Measurements from ENCODE around the gene NDUFB4.
A peak's percentile ranks its signal among the peaks of the same experiment; 100 is the strongest.

Gene NDUFB4

DNA sequence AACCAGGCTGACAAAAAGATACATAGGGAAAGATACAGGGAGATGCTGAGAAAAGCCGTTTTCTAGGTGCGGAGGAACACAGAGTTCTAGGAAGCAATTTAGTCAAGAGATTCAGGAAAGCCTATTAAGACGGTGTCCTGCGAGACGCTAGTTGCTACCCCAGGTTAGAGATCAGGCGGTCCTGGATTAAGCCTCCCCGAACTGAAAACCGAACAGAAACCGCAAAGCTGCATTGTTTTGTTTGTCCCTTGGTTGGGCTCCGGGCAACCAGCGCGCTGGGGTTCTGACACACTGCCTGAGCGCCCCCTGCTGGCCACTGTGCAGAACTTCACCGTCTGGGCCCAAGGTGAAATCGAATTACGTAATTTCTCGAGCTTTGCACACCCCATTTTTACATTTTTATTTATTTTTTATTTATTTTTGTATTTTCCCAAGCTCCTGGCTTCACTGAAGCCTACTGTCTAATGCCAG is 37.3 kb upstream of the NDUFB4 start:
- H3K36me3 ChIP-seq (ENCODE audit: control insufficient read depth in 4 of 4, insufficient read depth in 4 of 4, low read length in 3 of 4), result no peaks in the 10 kb centered on the region
- peaks cover 4 to 26% (median 22%) of the 10 kb centered on the region in 4 experiments for H3K4me1 ChIP-seq (ENCODE audit: control extremely low read depth in 1 of 4, control insufficient read depth in 4 of 4, insufficient read depth in 4 of 4, low read length in 3 of 4)
- H3K27ac ChIP-seq (ENCODE audit: insufficient read depth in 1 of 2, low read depth in 1 of 2, low read length in 2 of 2, poor library complexity in 1 of 2, severe bottlenecking in 2 of 2), result peak overlapping the region; percentile 92 to 96
- ChIA-PET POLR2A (interaction anchor here (0.9 to 1.2 kb wide), 3 partner anchors 137 to 315 kb away, joined by 3 to 6 read pairs (median 4); no protein-coding TSS in a partner anchor), CTCF (interaction anchor here (0.7 to 6.6 kb wide), 34 partner anchors 8 to 667 kb away, joined by 3 to 62 read pairs (median 3); partner anchors contain the start of genes HGD and NDUFB4)
- WGBS (ENCODE audit: insufficient coverage), result 0% methylated on average over 10 of the region's 17 CpGs
- no peaks in the 10 kb centered on the region for H3K27me3 ChIP-seq (replicated peaks in 2 of 5; ENCODE audit: control insufficient read depth in 4 of 5, insufficient read depth in 5 of 5, low read length in 4 of 5)
- H3K4me3 ChIP-seq (ENCODE audit: control insufficient read depth in 1 of 7, extremely low read depth in 1 of 7, insufficient read depth in 4 of 7, low read depth in 2 of 7, low read length in 6 of 7), result peak overlapping the region; percentile 8 to 77 (median 63)
- DNase-seq, result peak; percentile 97 to 98 (median 98)
- H3K9me3 ChIP-seq (ENCODE audit: control extremely low read depth in 1 of 5, control insufficient read depth in 4 of 5, insufficient read depth in 2 of 5, low read depth in 1 of 5, low read length in 4 of 5), result no peaks in the 10 kb centered on the region

DNA sequence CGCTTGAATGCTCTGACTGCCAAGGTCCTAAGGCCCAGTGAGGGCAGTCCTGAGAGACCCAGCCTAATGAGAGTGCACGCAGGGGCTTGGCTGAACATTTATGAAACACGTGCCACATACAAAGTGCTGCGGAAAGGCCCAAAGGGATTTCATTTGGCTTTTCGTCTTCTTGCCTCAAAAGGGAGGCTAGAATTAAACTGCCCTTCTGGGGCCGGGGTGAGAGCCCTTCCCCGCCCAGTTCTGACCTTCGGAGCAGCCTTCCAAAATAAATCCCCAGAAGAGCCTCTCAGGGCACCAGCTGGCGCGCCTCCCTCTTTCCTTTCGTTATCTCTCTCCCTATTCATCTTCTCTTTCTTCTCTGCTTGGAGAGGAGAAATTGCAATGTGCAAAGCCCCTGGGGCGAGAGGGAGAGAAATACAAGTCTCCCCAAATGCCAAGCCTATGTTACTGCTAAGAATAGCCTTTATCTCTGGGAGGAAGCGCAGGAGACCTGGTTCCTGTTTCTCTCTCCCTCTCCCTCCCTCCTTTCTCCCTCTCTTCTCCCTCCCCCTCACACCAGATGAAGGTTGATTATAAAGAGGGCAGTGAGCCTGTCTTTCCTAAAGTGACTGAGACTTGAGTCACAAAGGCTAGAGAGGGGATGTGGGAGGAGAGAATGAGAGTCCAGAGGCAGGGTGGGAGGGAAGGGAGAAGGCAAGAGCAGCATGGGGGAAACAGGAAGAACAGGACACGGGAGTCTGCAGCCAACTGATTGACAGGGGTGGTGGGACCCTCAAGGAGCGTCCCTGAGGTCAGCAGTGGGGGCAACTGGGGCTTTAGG is 36.7 kb upstream of the NDUFB4 start:
- Histone ChIP-seq H3K27ac (ENCODE audit: insufficient read depth in 1 of 2, low read depth in 1 of 2, low read length in 2 of 2, poor library complexity in 1 of 2, severe bottlenecking in 2 of 2) (peak overlapping the region; percentile 92 to 96), H3K4me1 (ENCODE audit: control extremely low read depth in 1 of 4, control insufficient read depth in 4 of 4, insufficient read depth in 4 of 4, low read length in 3 of 4) (peaks cover 4 to 26% (median 22%) of the 10 kb centered on the region in 4 experiments), H3K9me3 (ENCODE audit: control extremely low read depth in 1 of 5, control insufficient read depth in 4 of 5, insufficient read depth in 2 of 5, low read depth in 1 of 5, low read length in 4 of 5) (no peaks in the 10 kb centered on the region), H3K36me3 (ENCODE audit: control insufficient read depth in 4 of 4, insufficient read depth in 4 of 4, low read length in 3 of 4) (no peaks in the 10 kb centered on the region), H3K27me3 (replicated peaks in 2 of 5; ENCODE audit: control insufficient read depth in 4 of 5, insufficient read depth in 5 of 5, low read length in 4 of 5) (no peaks in the 10 kb centered on the region), H3K4me3 (ENCODE audit: control insufficient read depth in 1 of 7, extremely low read depth in 1 of 7, insufficient read depth in 4 of 7, low read depth in 2 of 7, low read length in 6 of 7) (peak overlapping the region; percentile 8 to 77 (median 62))
- WGBS (ENCODE audit: insufficient coverage), result 4% methylated on average over 9 of the region's 15 CpGs
- ChIA-PET CTCF (interaction anchor here (0.7 to 6.6 kb wide), 31 partner anchors 8 to 668 kb away, joined by 3 to 62 read pairs (median 4); partner anchors contain the start of genes HGD and NDUFB4), POLR2A (interaction anchor here (0.9 to 1.2 kb wide), 3 partner anchors 138 to 316 kb away, joined by 3 to 6 read pairs (median 4); no protein-coding TSS in a partner anchor)
- peak; percentile 48 to 84 (median 78) for DNase-seq

DNA sequence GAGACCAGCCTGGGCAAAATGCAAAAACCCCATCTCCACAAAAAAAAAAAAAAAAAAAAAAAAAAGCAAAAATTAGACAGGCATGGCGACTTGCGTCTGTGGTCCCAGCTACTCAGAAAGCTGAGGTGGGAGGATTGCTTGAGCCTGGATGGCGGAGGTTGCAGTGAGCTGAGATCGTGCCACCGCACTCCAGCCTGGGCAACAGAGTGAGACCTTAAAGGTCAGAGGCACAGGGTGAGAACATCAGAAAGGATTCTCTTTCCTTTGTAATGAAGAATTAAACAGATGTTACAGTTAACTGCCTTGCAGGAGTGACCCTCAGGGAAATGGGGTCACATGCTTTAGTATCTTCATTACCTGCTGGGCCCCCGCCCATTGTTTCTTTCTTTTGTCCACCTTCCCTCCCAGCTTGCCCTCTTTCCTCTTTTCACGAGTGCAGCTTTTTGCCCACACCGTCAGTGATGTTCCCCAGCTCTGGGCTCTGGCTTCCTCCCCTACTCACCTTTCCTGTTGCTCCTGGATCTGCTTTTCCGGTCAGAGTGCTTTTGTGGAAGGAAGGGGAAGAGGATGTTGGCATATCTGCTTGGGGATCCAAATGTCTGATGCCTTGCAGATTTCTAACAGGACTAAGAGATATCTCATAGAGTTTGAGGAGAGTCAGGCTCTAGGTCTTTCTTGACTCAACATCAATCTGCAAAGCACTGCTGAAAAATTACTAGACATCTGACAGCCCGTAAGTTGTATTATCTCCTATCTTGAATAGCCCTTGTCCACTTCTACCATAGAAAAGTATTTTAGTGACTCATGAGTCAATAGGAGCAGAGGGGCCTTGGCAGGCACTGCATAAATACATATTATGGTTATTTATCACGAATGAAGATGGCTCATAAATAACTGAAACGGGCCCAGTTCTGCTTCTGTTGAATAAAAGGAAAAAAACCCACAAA is 35.6 kb upstream of the NDUFB4 start:
- ChIA-PET POLR2A (interaction anchor here (0.8 kb wide), 1 partner anchor 35 kb away, joined by 8 read pairs; no protein-coding TSS in a partner anchor), CTCF (interaction anchor here (0.6 to 6.6 kb wide), 9 partner anchors 9 to 328 kb away, joined by 3 to 62 read pairs (median 5); partner anchors contain the start of gene NDUFB4)
- 73% methylated on average over 7 of the region's 12 CpGs for WGBS (ENCODE audit: insufficient coverage)

DNA sequence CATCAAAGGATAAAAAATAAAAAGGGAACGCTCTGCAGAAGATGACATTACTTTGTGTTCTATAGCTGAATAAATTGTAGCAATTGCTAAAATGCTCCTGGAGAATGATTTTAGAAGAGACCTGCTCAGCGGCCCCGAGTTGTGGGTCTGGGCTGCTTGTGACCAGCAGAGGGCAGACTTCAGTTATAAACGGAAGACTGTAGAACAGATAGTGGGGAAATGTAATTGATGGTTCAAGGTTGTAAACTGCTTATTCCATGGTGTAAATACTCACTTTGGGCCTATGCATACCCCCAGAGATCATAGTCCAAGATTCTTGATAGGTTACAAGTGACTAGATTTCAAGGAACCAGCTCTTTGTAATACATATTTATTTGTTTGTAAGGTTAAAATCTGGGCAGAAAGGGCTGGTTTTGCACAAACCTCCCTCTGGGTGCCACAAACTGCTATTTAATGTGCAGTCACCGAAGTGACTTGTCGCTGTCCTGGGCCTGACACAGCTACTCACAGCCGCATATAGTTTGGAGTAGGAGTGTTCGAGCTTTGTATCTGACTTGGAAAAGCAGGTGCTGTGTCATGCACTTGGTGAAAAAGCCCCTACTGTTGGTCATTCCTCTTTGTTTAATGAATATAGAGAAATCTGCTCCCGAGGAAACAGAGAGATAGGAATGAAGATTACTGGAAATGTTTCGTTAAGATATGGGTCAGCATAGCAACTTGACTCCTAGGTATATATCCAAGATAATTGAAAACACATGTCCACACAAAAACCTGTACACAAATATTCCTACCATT is 34.7 kb upstream of the NDUFB4 start:
- WGBS (ENCODE audit: insufficient coverage), result 23% methylated on average over 7 of the region's 10 CpGs
- Histone ChIP-seq H3K27ac (ENCODE audit: insufficient read depth in 1 of 2, low read depth in 1 of 2, low read length in 2 of 2, poor library complexity in 1 of 2, severe bottlenecking in 2 of 2) (no peak overlapping the region), H3K4me3 (ENCODE audit: control insufficient read depth in 1 of 7, extremely low read depth in 1 of 7, insufficient read depth in 4 of 7, low read depth in 2 of 7, low read length in 6 of 7) (no peak overlapping the region), H3K9me3 (ENCODE audit: control extremely low read depth in 1 of 5, control insufficient read depth in 4 of 5, insufficient read depth in 2 of 5, low read depth in 1 of 5, low read length in 4 of 5) (no peaks in the 10 kb centered on the region), H3K27me3 (replicated peaks in 2 of 5; ENCODE audit: control insufficient read depth in 4 of 5, insufficient read depth in 5 of 5, low read length in 4 of 5) (no peaks in the 10 kb centered on the region), H3K4me1 (ENCODE audit: control extremely low read depth in 1 of 4, control insufficient read depth in 4 of 4, insufficient read depth in 4 of 4, low read length in 3 of 4) (peaks cover 4 to 26% (median 22%) of the 10 kb centered on the region in 4 experiments), H3K36me3 (ENCODE audit: control insufficient read depth in 4 of 4, insufficient read depth in 4 of 4, low read length in 3 of 4) (no peaks in the 10 kb centered on the region)
- ChIA-PET CTCF (interaction anchor here (0.7 to 6.6 kb wide), 9 partner anchors 8 to 317 kb away, joined by 3 to 62 read pairs (median 5); partner anchors contain the start of gene NDUFB4), POLR2A (no interaction called here)
- DNase-seq, result peak; percentile 73 to 88 (median 82)

More for the DNA sequence above, 35.6 kb upstream of the NDUFB4 start:
- Histone ChIP-seq H3K36me3 (ENCODE audit: control insufficient read depth in 4 of 4, insufficient read depth in 4 of 4, low read length in 3 of 4) (no peaks in the 10 kb centered on the region), H3K27ac (ENCODE audit: insufficient read depth in 1 of 2, low read depth in 1 of 2, low read length in 2 of 2, poor library complexity in 1 of 2, severe bottlenecking in 2 of 2) (no peak overlapping the region), H3K27me3 (replicated peaks in 2 of 5; ENCODE audit: control insufficient read depth in 4 of 5, insufficient read depth in 5 of 5, low read length in 4 of 5) (no peaks in the 10 kb centered on the region), H3K4me1 (ENCODE audit: control extremely low read depth in 1 of 4, control insufficient read depth in 4 of 4, insufficient read depth in 4 of 4, low read length in 3 of 4) (peaks cover 4 to 26% (median 22%) of the 10 kb centered on the region in 4 experiments), H3K4me3 (ENCODE audit: control insufficient read depth in 1 of 7, extremely low read depth in 1 of 7, insufficient read depth in 4 of 7, low read depth in 2 of 7, low read length in 6 of 7) (no peak overlapping the region), H3K9me3 (ENCODE audit: control extremely low read depth in 1 of 5, control insufficient read depth in 4 of 5, insufficient read depth in 2 of 5, low read depth in 1 of 5, low read length in 4 of 5) (no peaks in the 10 kb centered on the region)
- no peak for DNase-seq

DNA sequence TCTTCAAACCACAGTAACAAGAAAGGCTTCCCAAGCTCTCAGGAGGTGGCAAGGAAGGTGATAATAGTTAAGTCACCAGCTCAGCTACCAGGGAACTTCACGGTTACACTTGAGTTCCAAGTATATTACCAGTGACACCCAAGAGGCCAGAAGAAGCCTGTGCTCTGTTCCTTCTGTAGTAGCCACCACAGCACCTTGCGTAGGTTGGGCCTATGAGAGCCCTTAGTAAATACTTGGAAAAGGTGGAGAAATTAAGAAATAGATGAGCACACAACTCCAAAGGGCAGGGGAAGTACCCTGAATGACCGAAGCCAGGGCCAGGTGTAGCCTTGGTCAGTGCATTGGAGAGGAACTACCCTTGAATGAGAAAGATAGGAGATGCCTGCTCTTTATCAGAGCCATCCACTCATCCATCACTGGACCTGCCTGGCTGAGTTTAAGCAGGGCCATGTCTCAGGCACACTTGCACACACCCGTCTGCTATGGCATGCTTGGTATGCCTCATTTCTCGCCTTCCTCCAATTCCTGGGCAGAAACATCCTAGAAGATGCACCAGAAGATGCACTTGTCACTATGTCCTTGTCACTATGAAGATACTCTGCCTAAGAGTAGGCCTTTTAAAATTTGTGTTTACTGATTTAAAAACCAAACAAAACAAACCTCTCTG is 32.6 kb upstream of the NDUFB4 start:
- no peak for DNase-seq
- Histone ChIP-seq H3K36me3 (ENCODE audit: control insufficient read depth in 4 of 4, insufficient read depth in 4 of 4, low read length in 3 of 4) (no peaks in the 10 kb centered on the region), H3K9me3 (ENCODE audit: control extremely low read depth in 1 of 5, control insufficient read depth in 4 of 5, insufficient read depth in 2 of 5, low read depth in 1 of 5, low read length in 4 of 5) (no peaks in the 10 kb centered on the region), H3K27me3 (replicated peaks in 2 of 5; ENCODE audit: control insufficient read depth in 4 of 5, insufficient read depth in 5 of 5, low read length in 4 of 5) (no peaks in the 10 kb centered on the region), H3K27ac (ENCODE audit: insufficient read depth in 1 of 2, low read depth in 1 of 2, low read length in 2 of 2, poor library complexity in 1 of 2, severe bottlenecking in 2 of 2) (no peak overlapping the region), H3K4me1 (ENCODE audit: control extremely low read depth in 1 of 4, control insufficient read depth in 4 of 4, insufficient read depth in 4 of 4, low read length in 3 of 4) (peaks cover 4 to 22% (median 18%) of the 10 kb centered on the region in 4 experiments), H3K4me3 (ENCODE audit: control insufficient read depth in 1 of 7, extremely low read depth in 1 of 7, insufficient read depth in 4 of 7, low read depth in 2 of 7, low read length in 6 of 7) (no peak overlapping the region)
- CTCF ChIA-PET, result interaction anchor here (1.1 kb wide), 1 partner anchor 231 kb away, joined by 4 read pairs; no protein-coding TSS in a partner anchor
- 93% methylated on average over 4 of the region's 5 CpGs for WGBS (ENCODE audit: insufficient coverage)
- POLR2A ChIA-PET, result no interaction called here
